Gastrocnemius medialis (tissue), 4 donors: Measurements from ENCODE around the gene RREB1.

Experiments used
- CTCF ChIP-seq, 5 experiments: fragments of 450-650 bp in 3 of 5; fragments of 200-600 bp in 2 of 5; sonication (generic) in 2 of 5; IDR thresholded peaks in 4 of 5; conservative IDR thresholded peaks in 1 of 5; 1 replicate in 4 of 5; 2 replicates in 1 of 5; pipeline ENCODE4 v1.5.1; 2016 to 2019; ENCODE audit warnings: antibody characterized with exemption in 5 of 5, mild to moderate bottlenecking in 3 of 5, moderate library complexity in 3 of 5
- POLR2A ChIP-seq, 2 donors: fragments of 450-650 bp; IDR thresholded peaks; one replicate each; pipeline ENCODE4 v1.6.1; 2017; ENCODE audit warnings: antibody characterized with exemption in 2 of 2, mild to moderate bottlenecking in 2 of 2, moderate library complexity in 2 of 2

- TF ChIP-seq CTCF (IDR thresholded peaks at IDR 0.05 in 4 of 5, conservative IDR thresholded peaks at IDR 0.05 in 1 of 5) (no peak), POLR2A (IDR thresholded peaks at IDR 0.05) (no peak)
Observed at GRCh38 chr6:7071405-7071804, 36.4 kb upstream of the RREB1 start.
